Cardiac fibroblast (primary cell): Measurements from ENCODE around the gene SPECC1.

Experiments used
- DNase-seq, 2 donors: peaks; one replicate each; pipeline versions ENCODE4 v3.0.0 to v3.0.0-alpha.2; 2010; ENCODE audit warnings: low read depth in 2 of 2
- H3K4me3 ChIP-seq, 2 donors: replicated peaks in 1 of 2; 1 replicate in 1 of 2; 2 replicates in 1 of 2; pipeline ENCODE4 v1.5.1; 2011; ENCODE audit warnings: low read depth in 2 of 2, low read length in 2 of 2, mild to moderate bottlenecking in 2 of 2, moderate library complexity in 1 of 2
- TF ChIP-seq, protein P1 (sequence below): IDR thresholded peaks from one replicate; pipeline ENCODE4 v1.5.1; 2011; ENCODE audit warnings: low read depth, mild to moderate bottlenecking, low read length, inconsistent platforms

SPECC1 gene

GRCh38 chr17:20205609-20206008 is 196.4 kb downstream of the SPECC1 start:
- no peak overlapping the region for H3K4me3 ChIP-seq
- no peak for DNase-seq
- TF ChIP-seq, protein P1, sequence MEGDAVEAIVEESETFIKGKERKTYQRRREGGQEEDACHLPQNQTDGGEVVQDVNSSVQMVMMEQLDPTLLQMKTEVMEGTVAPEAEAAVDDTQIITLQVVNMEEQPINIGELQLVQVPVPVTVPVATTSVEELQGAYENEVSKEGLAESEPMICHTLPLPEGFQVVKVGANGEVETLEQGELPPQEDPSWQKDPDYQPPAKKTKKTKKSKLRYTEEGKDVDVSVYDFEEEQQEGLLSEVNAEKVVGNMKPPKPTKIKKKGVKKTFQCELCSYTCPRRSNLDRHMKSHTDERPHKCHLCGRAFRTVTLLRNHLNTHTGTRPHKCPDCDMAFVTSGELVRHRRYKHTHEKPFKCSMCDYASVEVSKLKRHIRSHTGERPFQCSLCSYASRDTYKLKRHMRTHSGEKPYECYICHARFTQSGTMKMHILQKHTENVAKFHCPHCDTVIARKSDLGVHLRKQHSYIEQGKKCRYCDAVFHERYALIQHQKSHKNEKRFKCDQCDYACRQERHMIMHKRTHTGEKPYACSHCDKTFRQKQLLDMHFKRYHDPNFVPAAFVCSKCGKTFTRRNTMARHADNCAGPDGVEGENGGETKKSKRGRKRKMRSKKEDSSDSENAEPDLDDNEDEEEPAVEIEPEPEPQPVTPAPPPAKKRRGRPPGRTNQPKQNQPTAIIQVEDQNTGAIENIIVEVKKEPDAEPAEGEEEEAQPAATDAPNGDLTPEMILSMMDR = no peak

DNA sequence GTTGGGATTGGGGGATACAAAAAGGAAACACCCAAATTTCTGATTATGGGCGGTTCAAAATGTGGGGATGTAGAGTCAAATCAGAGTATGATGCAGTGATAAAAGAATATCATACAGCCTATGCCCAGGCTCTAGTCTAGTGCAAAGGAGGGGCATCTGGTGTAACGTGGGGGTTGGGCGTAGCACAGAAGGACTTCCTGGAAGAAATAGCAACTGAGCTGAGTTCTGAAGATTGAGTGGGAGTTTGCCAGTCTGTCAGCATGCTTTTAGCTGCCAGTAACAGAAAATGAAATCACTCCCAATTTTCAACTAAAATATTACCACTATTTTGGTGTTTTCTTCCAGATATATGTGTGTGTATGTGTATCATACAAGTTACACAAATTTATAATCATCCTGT is 196.9 kb downstream of the SPECC1 start:
- DNase-seq = peak; percentile 37 to 61
- TF ChIP-seq, protein P1 = no peak
- H3K4me3 ChIP-seq = no peak overlapping the region

DNA sequence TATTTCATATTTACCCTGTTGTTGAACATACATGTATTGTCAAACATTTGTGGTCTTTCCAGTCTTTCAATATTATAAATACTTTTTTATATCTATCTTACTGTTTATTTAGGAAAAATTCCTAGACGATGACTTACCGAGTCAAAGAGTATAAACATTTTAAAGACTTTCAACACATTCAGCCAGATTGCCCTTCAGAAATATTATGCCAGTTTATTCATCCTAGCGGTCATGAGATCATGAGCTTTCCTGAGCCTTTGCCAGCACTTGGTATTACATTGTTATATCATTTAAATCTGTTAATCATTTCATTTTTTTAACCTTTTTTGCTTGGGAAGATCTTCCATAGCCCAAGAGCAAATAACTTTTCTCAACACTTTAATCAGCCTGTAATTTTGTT is 197.4 kb downstream of the SPECC1 start:
- H3K4me3 ChIP-seq = no peak overlapping the region
- TF ChIP-seq, protein P1 = no peak
- peak; percentile 48 to 89 for DNase-seq

DNA sequence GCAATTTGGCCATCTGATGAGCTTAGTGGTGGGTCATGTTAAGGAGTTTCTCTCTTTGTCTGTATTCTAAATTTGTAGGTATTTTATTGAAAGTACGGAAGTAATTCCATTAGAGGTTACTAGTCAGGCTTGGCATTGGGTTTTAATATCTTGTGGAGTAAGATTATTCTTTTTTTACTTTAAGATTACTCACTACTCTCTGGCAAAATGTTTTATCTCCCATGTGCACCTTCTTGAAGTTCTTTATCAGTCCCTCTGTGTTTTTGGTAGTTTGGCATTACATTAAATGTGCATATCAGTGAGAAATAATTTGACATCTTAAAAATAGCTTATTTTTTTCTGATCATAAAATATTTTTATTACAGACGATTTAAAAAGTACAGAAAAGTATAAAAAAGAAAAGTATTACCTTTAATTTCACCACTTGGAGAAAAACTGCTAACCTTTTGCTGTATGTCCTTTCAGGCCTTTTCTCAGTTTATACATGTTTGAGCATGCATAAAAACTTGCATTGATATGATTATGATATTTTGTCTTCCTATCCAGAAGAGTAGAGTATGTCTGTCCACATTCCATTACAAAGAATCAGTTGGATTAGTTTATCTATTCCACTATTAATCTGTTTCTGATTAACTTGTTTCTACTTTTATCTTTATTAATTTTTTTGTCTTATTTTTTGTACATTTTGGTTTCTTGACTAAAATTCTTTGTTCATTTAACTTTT is 198.3 kb downstream of the SPECC1 start:
- H3K4me3 ChIP-seq = no peak overlapping the region
- TF ChIP-seq, protein P1 = no peak
- DNase-seq = no peak

- TF ChIP-seq, protein P1 = no peak
- no peak for DNase-seq
These were observed 199.6 kb downstream of the SPECC1 start for GRCh38 chr17:20208717-20209116.

GRCh38 chr17:20210180-20210579 is 201.0 kb downstream of the SPECC1 start:
- TF ChIP-seq, protein P1 = no peak
- H3K4me3 ChIP-seq = no peak overlapping the region
- no peak for DNase-seq

More at GRCh38 chr17:20208717-20209116, 199.6 kb downstream of the SPECC1 start:
- H3K4me3 ChIP-seq = no peak overlapping the region

DNA sequence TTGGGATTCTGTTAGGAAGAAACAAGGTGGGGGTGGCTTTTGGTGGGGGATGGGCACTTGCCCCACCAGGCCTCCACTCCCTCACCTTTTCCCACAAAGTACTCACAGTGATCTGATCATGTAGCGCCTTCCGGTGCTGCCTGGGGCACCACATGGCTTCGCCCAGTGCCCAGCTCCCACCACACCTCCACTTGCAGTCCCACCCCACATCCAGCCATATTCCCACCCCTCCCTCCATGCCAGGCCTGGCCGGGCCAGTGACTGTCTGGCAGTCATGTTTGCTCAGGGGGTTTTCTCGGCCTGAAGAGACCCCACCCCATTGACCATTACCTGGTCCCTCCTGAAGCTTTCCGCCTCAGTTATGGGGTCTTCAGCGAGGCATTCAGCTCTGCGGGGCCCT is 201.5 kb downstream of the SPECC1 start:
- no peak for DNase-seq
- TF ChIP-seq, protein P1 = no peak

More for the DNA sequence above, 201.5 kb downstream of the SPECC1 start:
- H3K4me3 ChIP-seq = no peak overlapping the region
